Measurements from ENCODE around the gene DCC.

DNA sequence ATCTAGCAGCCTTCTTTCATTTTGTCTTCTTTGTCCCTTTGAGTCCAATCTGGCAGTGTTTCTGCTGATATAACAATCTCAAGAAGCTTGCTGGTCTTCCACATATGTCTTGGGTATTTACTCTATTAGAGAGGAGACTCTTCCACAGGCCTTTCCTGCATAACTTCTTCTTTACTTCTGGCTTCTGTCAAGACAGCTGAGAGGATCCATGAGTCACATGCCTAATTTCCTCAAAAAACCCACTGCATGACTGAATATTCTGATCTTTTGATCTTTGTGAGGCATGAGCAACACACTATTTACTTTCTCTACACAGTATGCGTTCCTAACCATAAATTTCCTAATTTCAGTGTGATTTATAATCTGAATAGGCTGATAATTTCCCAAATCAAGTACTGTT, 5.1 kb upstream of the DCC start:
- TF ChIP-seq JUNB (IDR thresholded peaks at IDR 0.05) (no peak), POLR2A (IDR thresholded peaks at IDR 0.05; ENCODE audit: low read length) (no peak), MAFK (IDR thresholded peaks at IDR 0.05; ENCODE audit: partially characterized antibody) (no peak), KDM5A (IDR thresholded peaks at IDR 0.05) (no peak), ZFP36 (IDR thresholded peaks at IDR 0.05; ENCODE audit: borderline replicate concordance, partially characterized antibody) (no peak), BHLHE40 (IDR thresholded peaks at IDR 0.05; ENCODE audit: low read depth, low read length) (no peak), SMC3 (IDR thresholded peaks at IDR 0.05) (no peak), KDM1A (IDR thresholded peaks at IDR 0.05; ENCODE audit: low read depth) (no peak), RCOR1 (IDR thresholded peaks at IDR 0.05; ENCODE audit: low read depth, low read length) (no peak), RAD21 (conservative IDR thresholded peaks at IDR 0.05 in 1 of 2, IDR thresholded peaks at IDR 0.05 in 1 of 2) (no peak)
- TF ChIP-seq, protein P1, sequence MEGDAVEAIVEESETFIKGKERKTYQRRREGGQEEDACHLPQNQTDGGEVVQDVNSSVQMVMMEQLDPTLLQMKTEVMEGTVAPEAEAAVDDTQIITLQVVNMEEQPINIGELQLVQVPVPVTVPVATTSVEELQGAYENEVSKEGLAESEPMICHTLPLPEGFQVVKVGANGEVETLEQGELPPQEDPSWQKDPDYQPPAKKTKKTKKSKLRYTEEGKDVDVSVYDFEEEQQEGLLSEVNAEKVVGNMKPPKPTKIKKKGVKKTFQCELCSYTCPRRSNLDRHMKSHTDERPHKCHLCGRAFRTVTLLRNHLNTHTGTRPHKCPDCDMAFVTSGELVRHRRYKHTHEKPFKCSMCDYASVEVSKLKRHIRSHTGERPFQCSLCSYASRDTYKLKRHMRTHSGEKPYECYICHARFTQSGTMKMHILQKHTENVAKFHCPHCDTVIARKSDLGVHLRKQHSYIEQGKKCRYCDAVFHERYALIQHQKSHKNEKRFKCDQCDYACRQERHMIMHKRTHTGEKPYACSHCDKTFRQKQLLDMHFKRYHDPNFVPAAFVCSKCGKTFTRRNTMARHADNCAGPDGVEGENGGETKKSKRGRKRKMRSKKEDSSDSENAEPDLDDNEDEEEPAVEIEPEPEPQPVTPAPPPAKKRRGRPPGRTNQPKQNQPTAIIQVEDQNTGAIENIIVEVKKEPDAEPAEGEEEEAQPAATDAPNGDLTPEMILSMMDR (IDR thresholded peaks at IDR 0.05) = no peak
- TF ChIP-seq, protein P2, sequence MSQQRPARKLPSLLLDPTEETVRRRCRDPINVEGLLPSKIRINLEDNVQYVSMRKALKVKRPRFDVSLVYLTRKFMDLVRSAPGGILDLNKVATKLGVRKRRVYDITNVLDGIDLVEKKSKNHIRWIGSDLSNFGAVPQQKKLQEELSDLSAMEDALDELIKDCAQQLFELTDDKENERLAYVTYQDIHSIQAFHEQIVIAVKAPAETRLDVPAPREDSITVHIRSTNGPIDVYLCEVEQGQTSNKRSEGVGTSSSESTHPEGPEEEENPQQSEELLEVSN (IDR thresholded peaks at IDR 0.05; ENCODE audit: borderline replicate concordance, low read depth) = no peak
- TF ChIP-seq, protein P3, sequence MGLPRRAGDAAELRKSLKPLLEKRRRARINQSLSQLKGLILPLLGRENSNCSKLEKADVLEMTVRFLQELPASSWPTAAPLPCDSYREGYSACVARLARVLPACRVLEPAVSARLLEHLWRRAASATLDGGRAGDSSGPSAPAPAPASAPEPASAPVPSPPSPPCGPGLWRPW (IDR thresholded peaks at IDR 0.05) = no peak
- TF ChIP-seq, protein P4, sequence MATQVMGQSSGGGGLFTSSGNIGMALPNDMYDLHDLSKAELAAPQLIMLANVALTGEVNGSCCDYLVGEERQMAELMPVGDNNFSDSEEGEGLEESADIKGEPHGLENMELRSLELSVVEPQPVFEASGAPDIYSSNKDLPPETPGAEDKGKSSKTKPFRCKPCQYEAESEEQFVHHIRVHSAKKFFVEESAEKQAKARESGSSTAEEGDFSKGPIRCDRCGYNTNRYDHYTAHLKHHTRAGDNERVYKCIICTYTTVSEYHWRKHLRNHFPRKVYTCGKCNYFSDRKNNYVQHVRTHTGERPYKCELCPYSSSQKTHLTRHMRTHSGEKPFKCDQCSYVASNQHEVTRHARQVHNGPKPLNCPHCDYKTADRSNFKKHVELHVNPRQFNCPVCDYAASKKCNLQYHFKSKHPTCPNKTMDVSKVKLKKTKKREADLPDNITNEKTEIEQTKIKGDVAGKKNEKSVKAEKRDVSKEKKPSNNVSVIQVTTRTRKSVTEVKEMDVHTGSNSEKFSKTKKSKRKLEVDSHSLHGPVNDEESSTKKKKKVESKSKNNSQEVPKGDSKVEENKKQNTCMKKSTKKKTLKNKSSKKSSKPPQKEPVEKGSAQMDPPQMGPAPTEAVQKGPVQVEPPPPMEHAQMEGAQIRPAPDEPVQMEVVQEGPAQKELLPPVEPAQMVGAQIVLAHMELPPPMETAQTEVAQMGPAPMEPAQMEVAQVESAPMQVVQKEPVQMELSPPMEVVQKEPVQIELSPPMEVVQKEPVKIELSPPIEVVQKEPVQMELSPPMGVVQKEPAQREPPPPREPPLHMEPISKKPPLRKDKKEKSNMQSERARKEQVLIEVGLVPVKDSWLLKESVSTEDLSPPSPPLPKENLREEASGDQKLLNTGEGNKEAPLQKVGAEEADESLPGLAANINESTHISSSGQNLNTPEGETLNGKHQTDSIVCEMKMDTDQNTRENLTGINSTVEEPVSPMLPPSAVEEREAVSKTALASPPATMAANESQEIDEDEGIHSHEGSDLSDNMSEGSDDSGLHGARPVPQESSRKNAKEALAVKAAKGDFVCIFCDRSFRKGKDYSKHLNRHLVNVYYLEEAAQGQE (IDR thresholded peaks at IDR 0.05) = no peak

Data from A549 (cell line).